ENCODE data around the gene RPGRIP1. TPM values are rescaled to one million over a fixed set of nuclear protein-coding genes. Genes with fewer than 3 reads are reported as not detected.

RPGRIP1 gene
- total and polyA plus RNA-seq, 2 donors (not counting 1 experiment from before 2014, with no cell fraction given): 0.22 to 0.86 TPM

GRCh38 chr14:21268617-21269251 lies 11.1 kb upstream of the RPGRIP1 start:
- no peaks in the 10 kb centered on the region for H3K9me3 ChIP-seq (ENCODE audit: control extremely low read depth in 1 of 3, control insufficient read depth in 2 of 3, insufficient read depth in 1 of 3, low read length in 2 of 3)
- H3K27ac ChIP-seq (ENCODE audit: low read length in 2 of 2): peak overlapping the region; percentile 85 to 91
- ChIA-PET POLR2A (interaction anchor here (0.8 to 1.1 kb wide), 2 partner anchors 20 to 49 kb away, joined by 3 read pairs; no protein-coding TSS in a partner anchor), CTCF (no interaction called here)
- H2AFZ ChIP-seq (ENCODE audit: insufficient read depth, low read depth, low read length, poor library complexity, severe bottlenecking): peak overlapping the region; percentile 36
- no peaks in the 10 kb centered on the region for H3K9me3 Mint-ChIP-seq (ENCODE audit: insufficient read depth)
- peak overlapping the region; percentile 96 for H3K9ac ChIP-seq (ENCODE audit: low read length)
- peaks cover 64% of the 10 kb centered on the region for H3K79me2 ChIP-seq (ENCODE audit: control insufficient read depth, insufficient read depth, low read length)
- peaks cover 6 to 26% of the 10 kb centered on the region in 2 experiments for H3K36me3 ChIP-seq (replicated peaks in 1 of 2; ENCODE audit: control extremely low read depth in 1 of 2, control insufficient read depth in 1 of 2, extremely low read depth in 1 of 2, insufficient read depth in 2 of 2, low read length in 1 of 2)
- DNase-seq (peak; percentile 70), ATAC-seq (ENCODE audit: low read depth) (no peak)
- TF ChIP-seq EZH2 (IDR thresholded peaks at IDR 0.05; ENCODE audit: borderline replicate concordance, insufficient read depth, low read depth, low read length, poor library complexity, severe bottlenecking): no peak
- TF ChIP-seq, protein P1, sequence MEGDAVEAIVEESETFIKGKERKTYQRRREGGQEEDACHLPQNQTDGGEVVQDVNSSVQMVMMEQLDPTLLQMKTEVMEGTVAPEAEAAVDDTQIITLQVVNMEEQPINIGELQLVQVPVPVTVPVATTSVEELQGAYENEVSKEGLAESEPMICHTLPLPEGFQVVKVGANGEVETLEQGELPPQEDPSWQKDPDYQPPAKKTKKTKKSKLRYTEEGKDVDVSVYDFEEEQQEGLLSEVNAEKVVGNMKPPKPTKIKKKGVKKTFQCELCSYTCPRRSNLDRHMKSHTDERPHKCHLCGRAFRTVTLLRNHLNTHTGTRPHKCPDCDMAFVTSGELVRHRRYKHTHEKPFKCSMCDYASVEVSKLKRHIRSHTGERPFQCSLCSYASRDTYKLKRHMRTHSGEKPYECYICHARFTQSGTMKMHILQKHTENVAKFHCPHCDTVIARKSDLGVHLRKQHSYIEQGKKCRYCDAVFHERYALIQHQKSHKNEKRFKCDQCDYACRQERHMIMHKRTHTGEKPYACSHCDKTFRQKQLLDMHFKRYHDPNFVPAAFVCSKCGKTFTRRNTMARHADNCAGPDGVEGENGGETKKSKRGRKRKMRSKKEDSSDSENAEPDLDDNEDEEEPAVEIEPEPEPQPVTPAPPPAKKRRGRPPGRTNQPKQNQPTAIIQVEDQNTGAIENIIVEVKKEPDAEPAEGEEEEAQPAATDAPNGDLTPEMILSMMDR (IDR thresholded peaks at IDR 0.05): no peak
- peak overlapping the region; percentile 76 for H3K4me2 ChIP-seq (replicated peaks; ENCODE audit: low read depth, low read length, poor library complexity, severe bottlenecking)
- H3K4me1 Mint-ChIP-seq: peaks cover 47% of the 10 kb centered on the region
- H3K27me3 Mint-ChIP-seq: no peaks in the 10 kb centered on the region
- intact Hi-C loops (cut with micrococcal nuclease): loop anchor here (1.0 to 10.0 kb wide), 7 partner anchors 40 to 1826 kb away; partner anchors contain the start of genes ACIN1, C14orf119, CHD8 and METTL3
- H3K4me3 ChIP-seq (ENCODE audit: control extremely low read depth in 1 of 5, extremely low read depth in 1 of 5, insufficient read depth in 1 of 5, low read depth in 2 of 5, low read length in 4 of 5): peak overlapping the region; percentile 67 to 100 (median 99)
- WGBS (ENCODE audit: insufficient coverage): under 1% methylated on average over 14 of the region's 24 CpGs
- H3K27ac Mint-ChIP-seq: peak overlapping the region; percentile 99
- peaks cover 44 to 51% of the 10 kb centered on the region in 2 donors for H3K4me1 ChIP-seq (ENCODE audit: control insufficient read depth in 2 of 2, insufficient read depth in 2 of 2, low read length in 2 of 2)
- H4K20me1 ChIP-seq (ENCODE audit: control insufficient read depth, insufficient read depth, low read length, poor library complexity, severe bottlenecking): peaks cover 43% of the 10 kb centered on the region
- H3K4me3 Mint-ChIP-seq: peak overlapping the region; percentile 98
- H3K27me3 ChIP-seq (replicated peaks in 1 of 4; ENCODE audit: control extremely low read depth in 1 of 4, control insufficient read depth in 3 of 4, insufficient read depth in 4 of 4, low read length in 3 of 4): no peaks in the 10 kb centered on the region
